ENCODE results near the gene ADAM10.

GRCh38 chr15:58666957-58667356 lies 82.5 kb downstream of the ADAM10 start:
- TF ChIP-seq CTCF (IDR thresholded peaks at IDR 0.05), result no peak
- TF ChIP-seq EP300 (IDR thresholded peaks at IDR 0.05), result no peak
- no peak for TF ChIP-seq POLR2A (IDR thresholded peaks at IDR 0.05)
